HG03378 (cell line): ENCODE measurements around the gene MAP3K5.
A peak's percentile ranks its signal among the peaks of the same experiment; 100 is the strongest.

ENCODE experiments used
- ATAC-seq: cut with Tn5 transposase; IDR thresholded peaks from one replicate; pipeline ENCODE4 v1.9.1; 2021; ENCODE audit warnings: mild to moderate bottlenecking, moderate library complexity; ENCODE audit not compliant: unreplicated experiment

Gene MAP3K5

GRCh38 chr6:136549300-136550044 lies 242.8 kb downstream of the MAP3K5 start:
- peak; percentile 6 for ATAC-seq

DNA sequence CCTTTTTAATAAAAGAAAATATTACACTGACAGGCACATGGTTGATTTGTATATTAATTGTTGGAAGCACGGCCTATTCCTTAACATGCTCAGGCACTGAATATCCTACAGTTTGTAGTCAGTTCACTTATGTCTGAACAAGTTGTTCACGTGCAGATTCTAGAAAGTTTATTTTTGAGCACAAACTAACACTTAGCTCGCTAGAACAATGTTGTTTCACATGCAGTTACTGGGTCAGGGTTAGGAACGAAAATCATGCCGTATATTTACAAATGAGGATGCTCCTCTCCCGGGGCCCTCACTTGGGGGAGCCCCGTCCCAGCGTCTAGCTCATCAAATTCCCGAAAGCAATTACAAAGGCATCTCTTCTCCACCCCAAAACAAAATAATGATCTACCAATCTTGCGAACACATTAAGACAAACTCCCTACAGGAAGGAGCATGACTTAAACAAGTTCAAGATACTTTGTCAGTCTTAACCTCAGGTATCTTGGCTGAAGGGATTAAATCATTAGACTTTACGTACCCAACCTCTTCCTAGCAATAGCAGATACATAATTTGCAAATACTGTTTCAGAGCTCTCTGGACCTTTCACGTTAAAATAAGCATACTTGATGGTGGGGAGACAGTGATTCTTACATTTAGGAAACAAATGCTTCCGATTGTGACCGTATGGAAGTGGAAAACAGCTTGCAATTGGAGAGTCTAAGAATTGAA lies 243.5 kb downstream of the MAP3K5 start:
- ATAC-seq = no peak

GRCh38 chr6:136547871-136548270 lies 244.4 kb downstream of the MAP3K5 start:
- no peak for ATAC-seq

DNA sequence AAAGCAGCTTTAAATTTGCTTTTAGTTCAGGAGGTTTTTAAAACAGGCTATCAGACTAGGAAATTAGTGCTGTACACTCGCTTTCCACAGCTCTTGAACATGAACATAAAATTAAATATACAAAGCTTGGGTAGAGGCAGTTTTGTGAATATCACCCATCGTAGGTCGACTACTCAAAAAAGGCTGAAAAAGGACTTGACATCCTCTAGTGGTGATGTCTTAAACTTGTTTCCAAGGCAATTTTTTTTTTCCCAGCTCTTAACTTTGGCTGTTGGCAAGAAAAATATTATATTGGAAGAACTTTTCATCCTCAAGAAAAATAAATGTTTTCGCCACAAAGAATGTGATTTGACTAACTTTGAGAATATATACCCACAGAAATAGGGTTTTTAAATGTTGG lies 244.9 kb downstream of the MAP3K5 start:
- no peak for ATAC-seq

GRCh38 chr6:136546331-136546730 lies 245.9 kb downstream of the MAP3K5 start:
- no peak for ATAC-seq

DNA sequence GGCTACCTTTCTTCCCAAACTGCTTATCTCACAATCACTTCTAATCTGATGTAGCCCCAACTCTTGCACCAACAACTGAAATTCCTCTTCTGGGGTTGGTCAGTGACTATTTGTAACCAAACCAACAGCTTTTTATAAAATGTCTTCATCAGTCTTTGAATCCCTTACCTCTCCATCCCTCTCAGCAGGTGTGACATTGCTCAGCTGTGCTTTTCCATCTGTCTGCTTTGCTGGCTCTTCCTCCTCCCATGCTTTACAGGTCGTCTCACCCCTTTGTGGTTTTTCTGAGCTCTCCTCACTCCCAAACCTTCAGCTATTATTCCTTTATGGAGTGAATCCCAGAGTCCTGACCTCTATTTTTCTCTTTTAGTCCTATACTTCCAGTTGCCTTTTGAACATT lies 248.0 kb downstream of the MAP3K5 start:
- no peak for ATAC-seq

DNA sequence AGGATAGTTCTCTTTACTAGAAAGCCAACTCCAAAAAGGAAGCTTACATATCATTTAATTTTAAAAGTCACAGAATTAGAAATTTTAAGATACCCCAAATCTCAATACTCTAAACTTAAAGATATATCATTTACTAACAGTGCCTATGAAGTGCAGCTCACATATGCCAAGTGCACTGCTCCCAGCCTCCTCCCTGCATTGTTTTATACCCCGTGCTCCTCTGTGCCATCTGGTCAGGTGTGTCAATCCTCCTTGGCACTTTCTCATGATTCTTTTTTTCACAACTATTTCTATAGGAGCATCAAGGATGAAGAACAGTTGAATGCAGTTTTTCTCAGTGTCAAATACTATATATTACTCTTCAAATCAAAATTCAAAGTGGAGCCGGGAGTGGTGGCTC lies 250.9 kb downstream of the MAP3K5 start:
- no peak for ATAC-seq

DNA sequence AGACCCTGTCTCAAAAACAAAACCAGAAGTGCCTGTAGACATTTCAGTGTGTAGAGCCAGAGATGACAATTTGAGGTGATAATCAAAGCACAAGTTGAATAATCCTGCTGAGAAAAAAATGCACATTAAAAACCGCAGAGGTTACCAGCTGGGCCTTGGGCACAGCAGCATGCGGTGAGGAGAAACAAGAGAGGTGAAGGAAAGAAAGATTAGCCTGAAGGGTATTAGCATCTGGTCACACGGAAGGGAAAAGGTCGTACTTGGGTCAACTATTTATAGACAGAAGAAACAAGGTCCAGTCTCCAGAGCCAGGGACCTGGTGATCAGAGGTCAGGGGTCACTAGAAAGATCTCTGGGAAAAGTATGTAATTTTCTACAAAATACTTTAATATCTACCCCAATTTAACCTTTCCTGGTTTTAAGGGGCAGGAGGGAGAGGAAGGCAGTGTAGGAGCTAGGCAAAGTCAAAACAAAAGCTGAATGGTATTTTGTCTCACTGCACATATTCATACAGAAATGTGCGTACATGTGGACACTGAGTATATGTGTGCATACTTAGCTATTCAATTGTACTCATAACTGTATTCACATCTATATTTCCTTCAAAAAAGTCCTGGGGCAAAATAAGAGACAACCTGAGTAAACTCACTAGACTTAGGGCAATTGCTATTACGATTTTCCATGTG lies 252.2 kb downstream of the MAP3K5 start:
- no peak for ATAC-seq

GRCh38 chr6:136538836-136539235 lies 253.4 kb downstream of the MAP3K5 start:
- no peak for ATAC-seq

DNA sequence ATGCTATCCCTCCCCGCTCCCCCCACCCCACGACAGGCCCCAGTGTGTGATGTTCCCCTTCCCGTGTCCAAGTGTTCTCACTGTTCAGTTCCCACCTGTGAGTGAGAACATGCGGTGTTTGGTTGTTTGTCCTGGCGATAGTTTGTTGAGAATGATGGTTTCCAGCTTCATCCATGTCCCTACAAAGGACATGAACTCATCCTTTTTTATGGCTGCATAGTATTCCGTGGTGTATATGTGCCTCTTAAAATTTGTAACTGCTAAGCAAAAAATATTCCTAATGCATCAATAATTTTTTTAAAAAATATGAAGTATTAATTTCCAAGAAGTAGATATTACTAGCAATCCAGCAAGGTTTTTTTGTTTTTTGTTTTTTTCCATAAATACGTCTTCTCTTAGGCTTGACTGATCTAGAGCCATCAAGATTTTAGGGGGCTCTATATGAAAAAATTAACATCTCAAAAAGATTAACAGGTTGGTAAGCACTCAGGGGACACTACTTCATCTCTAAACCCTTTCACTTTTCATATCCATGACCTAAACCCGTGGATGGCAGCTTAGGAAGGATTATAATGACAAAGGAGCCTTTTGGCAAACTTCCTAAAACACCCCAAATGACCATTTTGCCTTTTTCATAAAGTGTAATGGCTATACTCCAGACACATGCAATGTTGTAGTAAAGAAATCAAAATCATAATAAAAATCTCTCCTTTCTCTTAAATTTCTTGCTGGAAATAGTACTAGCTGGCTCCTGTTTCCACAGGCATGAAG lies 256.2 kb downstream of the MAP3K5 start:
- no peak for ATAC-seq

DNA sequence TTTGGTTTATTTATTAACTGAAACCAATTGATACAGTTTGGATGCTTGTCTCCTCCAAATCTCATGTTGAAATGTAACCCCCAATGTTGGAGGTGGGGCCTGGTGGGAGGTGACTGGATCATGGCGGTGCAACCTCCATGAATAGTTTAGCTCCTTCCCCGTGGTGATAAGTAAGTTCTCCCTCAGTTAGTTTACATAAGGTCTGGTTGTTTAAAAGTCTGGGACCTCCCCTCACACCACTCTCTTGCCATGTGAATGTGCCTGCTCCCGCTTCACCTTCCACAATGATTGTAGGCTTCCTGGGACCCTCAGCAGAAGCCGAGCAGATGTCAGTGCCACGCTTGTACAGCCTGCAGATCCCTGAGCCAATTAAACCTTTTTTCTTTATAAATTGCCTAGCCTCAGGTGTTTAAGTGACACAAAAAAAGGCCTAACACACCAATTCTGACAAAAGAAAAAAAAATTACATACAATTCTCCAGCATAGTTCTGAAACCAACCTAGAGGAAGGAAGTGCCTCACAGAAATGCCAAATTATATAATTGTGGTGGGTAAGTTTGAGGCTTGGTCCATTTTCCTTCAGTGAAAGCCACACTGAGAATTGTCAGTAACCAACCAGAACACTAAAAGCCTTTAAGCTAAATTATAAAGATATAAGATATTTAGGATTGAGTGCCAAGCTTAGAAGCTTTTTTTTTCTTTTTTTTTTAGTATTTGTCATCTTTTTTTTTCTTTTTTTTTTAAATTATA lies 257.1 kb downstream of the MAP3K5 start:
- ATAC-seq = no peak

- no peak for ATAC-seq
Observed at GRCh38 chr6:136534268-136534667, 258.0 kb downstream of the MAP3K5 start.

GRCh38 chr6:136533487-136533886 lies 258.8 kb downstream of the MAP3K5 start:
- no peak for ATAC-seq

DNA sequence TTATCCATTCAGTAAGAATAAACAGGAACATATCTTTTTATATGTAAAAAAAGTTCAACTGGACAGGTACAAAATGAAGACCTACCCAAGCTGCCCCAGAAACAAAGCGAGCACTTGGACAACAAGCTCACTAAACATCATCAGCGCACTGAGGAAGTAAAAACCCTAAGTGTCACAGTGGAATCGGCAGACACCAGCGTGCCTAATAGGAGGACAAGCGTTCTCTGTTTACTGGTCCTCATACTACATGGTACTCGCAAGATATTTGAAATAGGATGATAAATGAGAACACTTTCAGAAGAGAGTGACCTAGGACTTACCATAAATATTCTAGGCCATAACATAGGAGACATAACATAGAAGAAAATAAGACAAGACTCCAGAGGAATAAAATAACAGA lies 260.2 kb downstream of the MAP3K5 start:
- no peak for ATAC-seq

DNA sequence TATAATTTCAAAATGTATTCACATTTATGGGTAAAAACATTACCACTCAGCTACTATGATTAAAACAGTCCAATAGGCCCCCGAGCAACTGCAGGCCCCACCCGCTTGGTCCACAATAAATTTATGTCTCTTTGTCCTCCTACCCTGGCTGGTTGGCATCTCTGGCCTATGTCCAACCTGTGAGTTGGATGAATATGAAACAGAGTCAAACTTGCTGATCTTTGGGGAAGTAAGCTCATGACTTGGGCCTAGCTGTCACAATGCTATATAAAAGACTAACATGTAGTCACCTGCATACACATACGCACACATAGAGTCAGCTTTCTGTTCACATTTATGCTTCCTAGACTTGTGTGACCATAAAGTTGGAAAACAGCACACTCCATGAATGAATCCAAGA lies 262.6 kb downstream of the MAP3K5 start:
- no peak for ATAC-seq

DNA sequence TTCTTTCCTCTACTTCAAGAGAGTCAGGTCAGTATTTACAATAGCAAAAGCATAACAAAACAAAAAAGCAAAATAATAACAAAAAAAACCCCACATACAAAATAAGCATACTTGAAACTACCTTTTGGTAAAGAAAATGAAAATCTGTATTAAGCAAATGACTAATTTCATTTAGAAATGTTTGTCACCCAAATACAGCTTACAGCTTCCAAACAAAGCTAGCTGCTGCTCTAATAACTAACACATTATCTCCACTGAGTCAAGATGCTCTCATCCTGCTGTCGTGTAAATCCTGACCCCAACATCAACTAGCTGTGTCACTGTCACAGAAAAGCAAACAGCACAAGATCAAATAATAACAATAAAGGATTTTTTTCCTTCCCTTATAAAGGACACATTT lies 263.8 kb downstream of the MAP3K5 start:
- ATAC-seq = no peak

GRCh38 chr6:136527831-136528230 lies 264.4 kb downstream of the MAP3K5 start:
- ATAC-seq = no peak

DNA sequence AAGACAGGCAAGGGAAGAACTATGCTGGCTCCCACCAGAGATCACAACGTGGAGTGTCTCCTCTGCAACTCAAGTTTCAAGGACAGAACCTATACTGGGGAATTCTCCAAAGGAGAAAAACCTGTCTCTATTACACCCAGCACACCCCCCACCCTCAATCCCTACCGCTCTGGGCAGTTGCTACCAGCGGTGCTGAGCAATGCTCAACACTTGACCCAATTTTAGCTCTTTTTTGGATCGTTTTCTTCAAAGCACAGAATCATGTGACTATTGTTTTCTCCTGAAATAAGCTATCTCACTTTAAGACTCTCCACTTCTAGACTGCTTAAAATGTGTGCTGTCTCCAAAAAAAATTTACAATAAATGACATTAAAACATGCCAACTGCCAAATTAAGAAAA lies 265.3 kb downstream of the MAP3K5 start:
- no peak for ATAC-seq

- ATAC-seq = no peak
Observed at GRCh38 chr6:136526196-136526930, 265.9 kb downstream of the MAP3K5 start.
